ENCODE measurements around the gene VIPR1.
A peak's percentile ranks its signal among the peaks of the same experiment; 100 is the strongest.

VIPR1 gene

DNA sequence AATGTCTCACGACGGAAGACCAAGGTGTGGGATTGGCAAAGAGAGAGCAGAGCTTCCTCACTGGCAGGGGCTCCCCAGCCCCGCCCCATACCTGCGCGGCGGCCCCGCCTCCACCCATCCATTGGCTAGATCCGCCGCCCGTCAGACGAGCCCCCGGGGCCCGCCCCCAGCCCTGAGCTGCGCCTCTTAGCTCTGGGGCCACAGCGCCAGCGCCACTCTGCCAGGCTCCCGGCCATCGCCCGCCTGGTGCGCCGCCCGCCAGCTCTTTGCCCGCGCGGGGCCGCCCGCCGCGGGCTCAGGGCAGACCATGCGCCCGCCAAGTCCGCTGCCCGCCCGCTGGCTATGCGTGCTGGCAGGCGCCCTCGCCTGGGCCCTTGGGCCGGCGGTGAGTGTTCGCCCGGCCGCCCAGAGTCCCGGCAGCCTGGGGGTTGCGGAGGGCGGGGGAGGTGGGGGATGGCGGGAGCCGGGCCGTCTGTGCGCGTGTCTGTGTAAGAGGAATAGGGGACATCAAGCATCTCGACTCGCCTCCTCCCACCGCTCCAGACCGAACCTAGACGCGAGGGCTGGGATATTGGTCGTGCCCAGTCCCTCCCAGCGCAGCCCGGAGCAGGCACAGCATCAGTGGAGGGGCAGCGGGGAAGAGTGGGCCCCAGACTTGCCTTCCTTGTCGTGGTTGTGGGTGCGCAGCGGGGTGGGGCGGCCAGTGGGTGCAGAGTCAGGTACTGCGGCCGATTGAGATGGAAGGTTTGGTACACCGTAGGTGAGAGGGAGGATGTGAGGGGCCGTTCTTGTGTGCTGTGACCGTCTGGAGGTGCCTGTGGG, at the start of gene VIPR1:
VIPR1 (plus strand) TSS at position 215 of the 822 bp plus-strand sequence; CDS start at position 308, 93 bp downstream.
- TF ChIP-seq CSDC2 (CRISPR knock-in tag; IDR thresholded peaks at IDR 0.05) (no peak), PATZ1 (CRISPR knock-in tag; IDR thresholded peaks at IDR 0.05; ENCODE audit: borderline replicate concordance) (no peak), TOX (CRISPR knock-in tag; IDR thresholded peaks at IDR 0.05; ENCODE audit: borderline replicate concordance) (no peak), GLIS3 (CRISPR knock-in tag; IDR thresholded peaks at IDR 0.05) (no peak), ZNF70 (CRISPR knock-in tag; IDR thresholded peaks at IDR 0.05) (no peak), OSR1 (CRISPR knock-in tag; IDR thresholded peaks at IDR 0.05) (no peak), ZFP30 (CRISPR knock-in tag; IDR thresholded peaks at IDR 0.05) (no peak), SNAI2 (CRISPR knock-in tag; IDR thresholded peaks at IDR 0.05) (no peak), ZFP3 (CRISPR knock-in tag; IDR thresholded peaks at IDR 0.05) (no peak), ARNTL (CRISPR knock-in tag; IDR thresholded peaks at IDR 0.05; ENCODE audit: borderline replicate concordance, low read depth) (no peak), PPARA (CRISPR knock-in tag; IDR thresholded peaks at IDR 0.05; ENCODE audit: borderline replicate concordance) (no peak), RARB (CRISPR knock-in tag; IDR thresholded peaks at IDR 0.05) (no peak), TCF4 (CRISPR knock-in tag; IDR thresholded peaks at IDR 0.05; ENCODE audit: borderline replicate concordance) (no peak), ZNF565 (CRISPR knock-in tag; conservative IDR thresholded peaks at IDR 0.05; ENCODE audit: low read depth) (no peak)
- TF ChIP-seq, protein P1, sequence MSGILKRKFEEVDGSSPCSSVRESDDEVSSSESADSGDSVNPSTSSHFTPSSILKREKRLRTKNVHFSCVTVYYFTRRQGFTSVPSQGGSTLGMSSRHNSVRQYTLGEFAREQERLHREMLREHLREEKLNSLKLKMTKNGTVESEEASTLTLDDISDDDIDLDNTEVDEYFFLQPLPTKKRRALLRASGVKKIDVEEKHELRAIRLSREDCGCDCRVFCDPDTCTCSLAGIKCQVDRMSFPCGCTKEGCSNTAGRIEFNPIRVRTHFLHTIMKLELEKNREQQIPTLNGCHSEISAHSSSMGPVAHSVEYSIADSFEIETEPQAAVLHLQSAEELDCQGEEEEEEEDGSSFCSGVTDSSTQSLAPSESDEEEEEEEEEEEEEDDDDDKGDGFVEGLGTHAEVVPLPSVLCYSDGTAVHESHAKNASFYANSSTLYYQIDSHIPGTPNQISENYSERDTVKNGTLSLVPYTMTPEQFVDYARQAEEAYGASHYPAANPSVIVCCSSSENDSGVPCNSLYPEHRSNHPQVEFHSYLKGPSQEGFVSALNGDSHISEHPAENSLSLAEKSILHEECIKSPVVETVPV (CRISPR knock-in tag; IDR thresholded peaks at IDR 0.05) = no peak
- ATAC-seq = peak; percentile 70

DNA sequence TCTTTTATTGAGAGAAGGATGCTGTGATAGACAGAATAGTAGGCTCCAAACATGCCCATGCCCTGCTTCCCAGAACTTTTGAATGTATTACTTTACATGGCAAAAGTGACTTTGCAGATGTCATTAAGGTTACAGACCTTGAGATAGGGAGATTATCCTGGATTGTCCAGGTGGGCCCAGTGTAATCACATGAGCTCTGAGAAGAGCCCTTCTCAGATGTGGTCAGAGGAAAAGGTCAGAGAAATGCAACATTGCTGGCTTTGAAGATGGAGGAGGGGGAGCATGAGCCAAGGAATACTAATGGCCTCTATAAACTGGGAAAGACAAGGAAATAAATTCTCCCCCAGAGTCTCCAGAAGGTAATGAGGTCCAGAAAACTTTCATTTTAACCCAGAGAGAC, 46.2 kb upstream of the VIPR1 start:
- TF ChIP-seq CSDC2 (CRISPR knock-in tag; IDR thresholded peaks at IDR 0.05) (no peak), PPARA (CRISPR knock-in tag; IDR thresholded peaks at IDR 0.05; ENCODE audit: borderline replicate concordance) (no peak), ZNF8 (CRISPR knock-in tag; IDR thresholded peaks at IDR 0.05) (no peak), ESRRG (CRISPR knock-in tag; IDR thresholded peaks at IDR 0.05) (no peak), GLIS3 (CRISPR knock-in tag; IDR thresholded peaks at IDR 0.05) (no peak), TOX (CRISPR knock-in tag; IDR thresholded peaks at IDR 0.05; ENCODE audit: borderline replicate concordance) (no peak), ZNF565 (CRISPR knock-in tag; conservative IDR thresholded peaks at IDR 0.05; ENCODE audit: low read depth) (no peak), PATZ1 (CRISPR knock-in tag; IDR thresholded peaks at IDR 0.05; ENCODE audit: borderline replicate concordance) (no peak), ZC3H10 (CRISPR knock-in tag; IDR thresholded peaks at IDR 0.05) (no peak), TCF4 (CRISPR knock-in tag; IDR thresholded peaks at IDR 0.05; ENCODE audit: borderline replicate concordance) (no peak), OSR1 (CRISPR knock-in tag; IDR thresholded peaks at IDR 0.05) (no peak), RARB (CRISPR knock-in tag; IDR thresholded peaks at IDR 0.05) (no peak), ZNF70 (CRISPR knock-in tag; IDR thresholded peaks at IDR 0.05) (no peak)
- TF ChIP-seq, protein P2, sequence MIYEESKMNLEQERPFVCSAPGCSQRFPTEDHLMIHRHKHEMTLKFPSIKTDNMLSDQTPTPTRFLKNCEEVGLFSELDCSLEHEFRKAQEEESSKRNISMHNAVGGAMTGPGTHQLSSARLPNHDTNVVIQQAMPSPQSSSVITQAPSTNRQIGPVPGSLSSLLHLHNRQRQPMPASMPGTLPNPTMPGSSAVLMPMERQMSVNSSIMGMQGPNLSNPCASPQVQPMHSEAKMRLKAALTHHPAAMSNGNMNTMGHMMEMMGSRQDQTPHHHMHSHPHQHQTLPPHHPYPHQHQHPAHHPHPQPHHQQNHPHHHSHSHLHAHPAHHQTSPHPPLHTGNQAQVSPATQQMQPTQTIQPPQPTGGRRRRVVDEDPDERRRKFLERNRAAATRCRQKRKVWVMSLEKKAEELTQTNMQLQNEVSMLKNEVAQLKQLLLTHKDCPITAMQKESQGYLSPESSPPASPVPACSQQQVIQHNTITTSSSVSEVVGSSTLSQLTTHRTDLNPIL (CRISPR knock-in tag; IDR thresholded peaks at IDR 0.05; ENCODE audit: low read depth) = no peak
- TF ChIP-seq, protein P3, sequence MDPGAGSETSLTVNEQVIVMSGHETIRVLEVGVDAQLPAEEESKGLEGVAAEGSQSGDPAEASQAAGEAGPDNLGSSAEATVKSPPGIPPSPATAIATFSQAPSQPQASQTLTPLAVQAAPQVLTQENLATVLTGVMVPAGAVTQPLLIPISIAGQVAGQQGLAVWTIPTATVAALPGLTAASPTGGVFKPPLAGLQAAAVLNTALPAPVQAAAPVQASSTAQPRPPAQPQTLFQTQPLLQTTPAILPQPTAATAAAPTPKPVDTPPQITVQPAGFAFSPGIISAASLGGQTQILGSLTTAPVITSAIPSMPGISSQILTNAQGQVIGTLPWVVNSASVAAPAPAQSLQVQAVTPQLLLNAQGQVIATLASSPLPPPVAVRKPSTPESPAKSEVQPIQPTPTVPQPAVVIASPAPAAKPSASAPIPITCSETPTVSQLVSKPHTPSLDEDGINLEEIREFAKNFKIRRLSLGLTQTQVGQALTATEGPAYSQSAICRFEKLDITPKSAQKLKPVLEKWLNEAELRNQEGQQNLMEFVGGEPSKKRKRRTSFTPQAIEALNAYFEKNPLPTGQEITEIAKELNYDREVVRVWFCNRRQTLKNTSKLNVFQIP (CRISPR knock-in tag; IDR thresholded peaks at IDR 0.05; ENCODE audit: borderline replicate concordance, low read depth) = no peak
- TF ChIP-seq, protein P4, sequence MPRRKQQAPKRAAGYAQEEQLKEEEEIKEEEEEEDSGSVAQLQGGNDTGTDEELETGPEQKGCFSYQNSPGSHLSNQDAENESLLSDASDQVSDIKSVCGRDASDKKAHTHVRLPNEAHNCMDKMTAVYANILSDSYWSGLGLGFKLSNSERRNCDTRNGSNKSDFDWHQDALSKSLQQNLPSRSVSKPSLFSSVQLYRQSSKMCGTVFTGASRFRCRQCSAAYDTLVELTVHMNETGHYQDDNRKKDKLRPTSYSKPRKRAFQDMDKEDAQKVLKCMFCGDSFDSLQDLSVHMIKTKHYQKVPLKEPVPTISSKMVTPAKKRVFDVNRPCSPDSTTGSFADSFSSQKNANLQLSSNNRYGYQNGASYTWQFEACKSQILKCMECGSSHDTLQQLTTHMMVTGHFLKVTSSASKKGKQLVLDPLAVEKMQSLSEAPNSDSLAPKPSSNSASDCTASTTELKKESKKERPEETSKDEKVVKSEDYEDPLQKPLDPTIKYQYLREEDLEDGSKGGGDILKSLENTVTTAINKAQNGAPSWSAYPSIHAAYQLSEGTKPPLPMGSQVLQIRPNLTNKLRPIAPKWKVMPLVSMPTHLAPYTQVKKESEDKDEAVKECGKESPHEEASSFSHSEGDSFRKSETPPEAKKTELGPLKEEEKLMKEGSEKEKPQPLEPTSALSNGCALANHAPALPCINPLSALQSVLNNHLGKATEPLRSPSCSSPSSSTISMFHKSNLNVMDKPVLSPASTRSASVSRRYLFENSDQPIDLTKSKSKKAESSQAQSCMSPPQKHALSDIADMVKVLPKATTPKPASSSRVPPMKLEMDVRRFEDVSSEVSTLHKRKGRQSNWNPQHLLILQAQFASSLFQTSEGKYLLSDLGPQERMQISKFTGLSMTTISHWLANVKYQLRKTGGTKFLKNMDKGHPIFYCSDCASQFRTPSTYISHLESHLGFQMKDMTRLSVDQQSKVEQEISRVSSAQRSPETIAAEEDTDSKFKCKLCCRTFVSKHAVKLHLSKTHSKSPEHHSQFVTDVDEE (CRISPR knock-in tag; IDR thresholded peaks at IDR 0.05) = no peak
- ATAC-seq = no peak

All from SK-N-SH treated with all-trans-retinoic acid at 6 μM for 48 hours (cell line).